B cell (primary cell): ENCODE measurements around the gene LENG8.

Experiments
- EZH2 ChIP-seq: IDR thresholded peaks from 2 replicates; pipeline ENCODE4 v1.6.1; 2012; ENCODE audit warnings: borderline replicate concordance, low read depth, mild to moderate bottlenecking, moderate library complexity, low read length; ENCODE audit not compliant: insufficient read depth, poor library complexity, severe bottlenecking
- TF ChIP-seq, protein P1 (sequence below): fragments of 200-600 bp; IDR thresholded peaks from one replicate; pipeline ENCODE4 v1.8.0; 2022; ENCODE audit warnings: antibody characterized with exemption, mild to moderate bottlenecking

GRCh38 chr19:54422136-54422535 is 26.9 kb upstream of the LENG8 start:
- TF ChIP-seq, protein P1, sequence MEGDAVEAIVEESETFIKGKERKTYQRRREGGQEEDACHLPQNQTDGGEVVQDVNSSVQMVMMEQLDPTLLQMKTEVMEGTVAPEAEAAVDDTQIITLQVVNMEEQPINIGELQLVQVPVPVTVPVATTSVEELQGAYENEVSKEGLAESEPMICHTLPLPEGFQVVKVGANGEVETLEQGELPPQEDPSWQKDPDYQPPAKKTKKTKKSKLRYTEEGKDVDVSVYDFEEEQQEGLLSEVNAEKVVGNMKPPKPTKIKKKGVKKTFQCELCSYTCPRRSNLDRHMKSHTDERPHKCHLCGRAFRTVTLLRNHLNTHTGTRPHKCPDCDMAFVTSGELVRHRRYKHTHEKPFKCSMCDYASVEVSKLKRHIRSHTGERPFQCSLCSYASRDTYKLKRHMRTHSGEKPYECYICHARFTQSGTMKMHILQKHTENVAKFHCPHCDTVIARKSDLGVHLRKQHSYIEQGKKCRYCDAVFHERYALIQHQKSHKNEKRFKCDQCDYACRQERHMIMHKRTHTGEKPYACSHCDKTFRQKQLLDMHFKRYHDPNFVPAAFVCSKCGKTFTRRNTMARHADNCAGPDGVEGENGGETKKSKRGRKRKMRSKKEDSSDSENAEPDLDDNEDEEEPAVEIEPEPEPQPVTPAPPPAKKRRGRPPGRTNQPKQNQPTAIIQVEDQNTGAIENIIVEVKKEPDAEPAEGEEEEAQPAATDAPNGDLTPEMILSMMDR, result no peak
- TF ChIP-seq EZH2, result no peak
